NCI-H1105 (cell line): ENCODE measurements around the gene CD164L2.
"Not testable (repeated sequence)": the region's sequence is repeated elsewhere in the genome, so short reads cannot be mapped to it uniquely, and the experiment has no call there.

Source experiments
- DNase-seq: peaks from one replicate; lab custom pipeline; 2025; lab: John Stamatoyannopoulos, UW

CD164L2 gene

GRCh38 chr1:27384797-27385196, 1.7 kb upstream of the CD164L2 start:
- not testable (repeated sequence) for DNase-seq

GRCh38 chr1:27383661-27384060, 528 bp upstream of the CD164L2 start:
- no peak for DNase-seq

GRCh38 chr1:27381969-27382762, 967 bp downstream of the CD164L2 start:
- DNase-seq: no peak

- DNase-seq: no peak
Observed at GRCh38 chr1:27380766-27381733, 2.1 kb downstream of the CD164L2 start.

- DNase-seq: no peak
Observed at GRCh38 chr1:27380224-27380623, 2.9 kb downstream of the CD164L2 start.

- no peak for DNase-seq
Observed at GRCh38 chr1:27379564-27380122, 3.5 kb downstream of the CD164L2 start.

- DNase-seq: no peak
Observed at GRCh38 chr1:27377760-27378495, 5.2 kb downstream of the CD164L2 start.

- DNase-seq: no peak
Observed at GRCh38 chr1:27374362-27375086, 8.6 kb downstream of the CD164L2 start, which contains the start of gene FCN3. TSS of gene FCN3 (minus strand) at chr1:27374824. CDS start at chr1:27374818, 6 bp downstream.

GRCh38 chr1:27372808-27373690, 10.1 kb downstream of the CD164L2 start:
- no peak for DNase-seq

GRCh38 chr1:27372022-27372807, 10.9 kb downstream of the CD164L2 start:
- DNase-seq: no peak

GRCh38 chr1:27368869-27369582, 14.1 kb downstream of the CD164L2 start:
- DNase-seq: no peak

GRCh38 chr1:27367160-27367650, 15.9 kb downstream of the CD164L2 start:
- no peak for DNase-seq

GRCh38 chr1:27366411-27367159, 16.5 kb downstream of the CD164L2 start, which contains the start of gene MAP3K6:
TSS of gene MAP3K6 (minus strand) at chr1:27366961. CDS start at chr1:27366597, 364 bp downstream.
- DNase-seq: peak; percentile 63

- peak; percentile 56 for DNase-seq
Observed at GRCh38 chr1:27366113-27366410, 17.1 kb downstream of the CD164L2 start.

- peak; percentile 84 for DNase-seq
Observed at GRCh38 chr1:27365372-27366112, 17.6 kb downstream of the CD164L2 start.

- DNase-seq: no peak
Observed at GRCh38 chr1:27364696-27365371, 18.3 kb downstream of the CD164L2 start.
